SK-N-SH treated with all-trans-retinoic acid at 6 μM for 48 hours (cell line): ENCODE data around the gene OSBPL5.

Experiments
- ATAC-seq: fragments of 200-7000 bp; cut with Tn5 transposase; 3 replicates; pipeline ENCODE4 v1.9.1; 2020; ENCODE audit warnings: mild to moderate bottlenecking, moderate library complexity
- ARNTL ChIP-seq: fragments of 450-650 bp; formaldehyde crosslinking; IDR thresholded peaks from 2 replicates; pipeline ENCODE4 v1.5.0; 2020; ENCODE audit warnings: low read depth, mild to moderate bottlenecking, moderate library complexity, borderline replicate concordance
- BACH2 ChIP-seq: fragments of 250-450 bp; sonication (Bioruptor Pico); IDR thresholded peaks from 2 replicates; pipeline ENCODE4 v1.9.0; 2021; ENCODE audit warnings: mild to moderate bottlenecking, borderline replicate concordance
- ESRRG ChIP-seq: fragments of 250-450 bp; sonication (Bioruptor Pico); IDR thresholded peaks from 2 replicates; pipeline ENCODE4 v1.6.1; 2021; ENCODE audit warnings: mild to moderate bottlenecking
- GLIS3 ChIP-seq: fragments of 250-450 bp; sonication (Bioruptor Pico); IDR thresholded peaks from 2 replicates; pipeline ENCODE4 v1.5.0; 2020; ENCODE audit warnings: mild to moderate bottlenecking, moderate library complexity
- ISL1 ChIP-seq: fragments of 250-450 bp; sonication (Bioruptor Pico); IDR thresholded peaks from 2 replicates; pipeline ENCODE4 v2.1.2; 2022; ENCODE audit warnings: mild to moderate bottlenecking, moderate library complexity
- PPARA ChIP-seq: fragments of 250-450 bp; sonication (Bioruptor Pico); IDR thresholded peaks from 2 replicates; pipeline ENCODE4 v1.5.0; 2020; ENCODE audit warnings: mild to moderate bottlenecking, borderline replicate concordance
- RARB ChIP-seq: fragments of 250-450 bp; sonication (Bioruptor Pico); IDR thresholded peaks from 2 replicates; pipeline ENCODE4 v1.8.0; 2021; ENCODE audit warnings: mild to moderate bottlenecking, moderate library complexity
- SNAI2 ChIP-seq: fragments of 250-450 bp; sonication (Bioruptor Pico); IDR thresholded peaks from 2 replicates; pipeline ENCODE4 v1.5.0; 2020; ENCODE audit warnings: mild to moderate bottlenecking, moderate library complexity
- TCF4 ChIP-seq: fragments of 250-450 bp; sonication (Bioruptor Pico); IDR thresholded peaks from 2 replicates; pipeline ENCODE4 v1.8.0; 2021; ENCODE audit warnings: mild to moderate bottlenecking, moderate library complexity, borderline replicate concordance
- TOX ChIP-seq: fragments of 250-450 bp; sonication (Bioruptor Pico); IDR thresholded peaks from 2 replicates; pipeline ENCODE4 v1.8.0; 2021; ENCODE audit warnings: mild to moderate bottlenecking, moderate library complexity, borderline replicate concordance
- TSHZ2 ChIP-seq: fragments of 250-450 bp; sonication (Bioruptor Pico); IDR thresholded peaks from 2 replicates; pipeline ENCODE4 v1.5.0; 2020; ENCODE audit warnings: mild to moderate bottlenecking, moderate library complexity
- ZC3H10 ChIP-seq: fragments of 250-450 bp; sonication (Bioruptor Pico); IDR thresholded peaks from 2 replicates; pipeline ENCODE4 v1.5.1; 2021; ENCODE audit warnings: mild to moderate bottlenecking, moderate library complexity
- ZFP3 ChIP-seq: fragments of 250-450 bp; sonication (Bioruptor Pico); IDR thresholded peaks from 2 replicates; pipeline ENCODE4 v1.5.0; 2020; ENCODE audit warnings: mild to moderate bottlenecking, moderate library complexity
- ZFP30 ChIP-seq: fragments of 450-650 bp; formaldehyde crosslinking; IDR thresholded peaks from 2 replicates; pipeline ENCODE4 v1.5.0; 2022; ENCODE audit warnings: mild to moderate bottlenecking, moderate library complexity
- ZNF565 ChIP-seq: fragments of 450-650 bp; formaldehyde crosslinking; conservative IDR thresholded peaks from 2 replicates; pipeline ENCODE4 v1.5.0; 2020; ENCODE audit warnings: low read depth, mild to moderate bottlenecking, moderate library complexity
- ZNF70 ChIP-seq: fragments of 450-650 bp; formaldehyde crosslinking; IDR thresholded peaks from 2 replicates; pipeline ENCODE4 v1.5.0; 2020; ENCODE audit warnings: mild to moderate bottlenecking, moderate library complexity
- ZNF8 ChIP-seq: fragments of 450-650 bp; formaldehyde crosslinking; IDR thresholded peaks from 2 replicates; pipeline ENCODE4 v1.5.0; 2020; ENCODE audit warnings: mild to moderate bottlenecking, moderate library complexity
- TF ChIP-seq, protein P1 (sequence below): fragments of 250-450 bp; sonication (Bioruptor Pico); IDR thresholded peaks from 2 replicates; pipeline ENCODE4 v1.8.0; 2020; ENCODE audit warnings: mild to moderate bottlenecking, moderate library complexity, borderline replicate concordance
- TF ChIP-seq, protein P2 (sequence below): fragments of 250-450 bp; sonication (Bioruptor Pico); IDR thresholded peaks from 2 replicates; pipeline ENCODE4 v1.5.1; 2021; ENCODE audit warnings: mild to moderate bottlenecking, moderate library complexity
- TF ChIP-seq, protein P3 (sequence below): fragments of 250-450 bp; sonication (Bioruptor Pico); IDR thresholded peaks from 2 replicates; pipeline ENCODE4 v1.5.1; 2020; ENCODE audit warnings: low read depth, mild to moderate bottlenecking, moderate library complexity

Gene OSBPL5

DNA sequence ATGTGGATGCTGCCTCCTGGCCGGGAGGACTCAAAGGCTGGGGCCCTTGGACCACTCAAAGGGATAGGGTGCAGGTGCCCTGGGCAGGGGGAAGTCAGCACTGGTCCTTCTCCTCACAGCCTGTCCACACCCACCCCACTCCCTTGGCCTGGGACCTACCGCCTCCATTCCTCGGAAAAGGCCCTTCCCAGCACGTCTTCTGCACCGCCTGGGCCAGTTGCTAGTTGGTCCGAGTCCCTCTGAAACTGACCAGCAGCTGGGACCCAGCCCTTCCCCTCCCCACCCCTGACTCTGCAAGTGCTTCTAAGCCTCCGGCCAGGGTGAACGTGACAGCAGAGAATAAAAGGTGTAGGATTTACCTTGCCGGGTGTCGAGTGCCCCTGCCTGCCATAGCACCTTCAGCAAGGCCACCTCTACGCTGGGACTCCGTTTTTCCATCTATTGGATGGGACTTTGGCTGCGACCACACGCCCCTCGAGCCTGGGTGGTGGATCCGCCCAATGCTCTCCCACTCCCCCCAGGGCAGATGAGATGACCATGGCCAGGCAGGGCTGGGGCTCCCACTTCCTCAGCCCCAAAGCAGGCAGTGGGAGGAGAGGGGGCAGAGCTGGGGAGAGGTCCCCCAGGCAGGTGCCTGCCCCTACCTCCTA, 37.3 kb downstream of the OSBPL5 start:
- ATAC-seq = no peak
- TF ChIP-seq ZFP30 (CRISPR knock-in tag) (no peak), ZC3H10 (CRISPR knock-in tag) (no peak), RARB (CRISPR knock-in tag) (no peak), ISL1 (no peak), GLIS3 (CRISPR knock-in tag) (no peak), TCF4 (no peak), ZFP3 (CRISPR knock-in tag) (no peak), ZNF565 (no peak), SNAI2 (CRISPR knock-in tag) (no peak), PPARA (CRISPR knock-in tag) (no peak), ESRRG (CRISPR knock-in tag) (no peak), ZNF70 (CRISPR knock-in tag) (no peak), ZNF8 (no peak), ARNTL (CRISPR knock-in tag) (no peak), TSHZ2 (no peak), BACH2 (CRISPR knock-in tag) (no peak)
- TF ChIP-seq, protein P1, sequence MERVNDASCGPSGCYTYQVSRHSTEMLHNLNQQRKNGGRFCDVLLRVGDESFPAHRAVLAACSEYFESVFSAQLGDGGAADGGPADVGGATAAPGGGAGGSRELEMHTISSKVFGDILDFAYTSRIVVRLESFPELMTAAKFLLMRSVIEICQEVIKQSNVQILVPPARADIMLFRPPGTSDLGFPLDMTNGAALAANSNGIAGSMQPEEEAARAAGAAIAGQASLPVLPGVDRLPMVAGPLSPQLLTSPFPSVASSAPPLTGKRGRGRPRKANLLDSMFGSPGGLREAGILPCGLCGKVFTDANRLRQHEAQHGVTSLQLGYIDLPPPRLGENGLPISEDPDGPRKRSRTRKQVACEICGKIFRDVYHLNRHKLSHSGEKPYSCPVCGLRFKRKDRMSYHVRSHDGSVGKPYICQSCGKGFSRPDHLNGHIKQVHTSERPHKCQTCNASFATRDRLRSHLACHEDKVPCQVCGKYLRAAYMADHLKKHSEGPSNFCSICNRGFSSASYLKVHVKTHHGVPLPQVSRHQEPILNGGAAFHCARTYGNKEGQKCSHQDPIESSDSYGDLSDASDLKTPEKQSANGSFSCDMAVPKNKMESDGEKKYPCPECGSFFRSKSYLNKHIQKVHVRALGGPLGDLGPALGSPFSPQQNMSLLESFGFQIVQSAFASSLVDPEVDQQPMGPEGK (CRISPR knock-in tag) = no peak
- TF ChIP-seq, protein P2, sequence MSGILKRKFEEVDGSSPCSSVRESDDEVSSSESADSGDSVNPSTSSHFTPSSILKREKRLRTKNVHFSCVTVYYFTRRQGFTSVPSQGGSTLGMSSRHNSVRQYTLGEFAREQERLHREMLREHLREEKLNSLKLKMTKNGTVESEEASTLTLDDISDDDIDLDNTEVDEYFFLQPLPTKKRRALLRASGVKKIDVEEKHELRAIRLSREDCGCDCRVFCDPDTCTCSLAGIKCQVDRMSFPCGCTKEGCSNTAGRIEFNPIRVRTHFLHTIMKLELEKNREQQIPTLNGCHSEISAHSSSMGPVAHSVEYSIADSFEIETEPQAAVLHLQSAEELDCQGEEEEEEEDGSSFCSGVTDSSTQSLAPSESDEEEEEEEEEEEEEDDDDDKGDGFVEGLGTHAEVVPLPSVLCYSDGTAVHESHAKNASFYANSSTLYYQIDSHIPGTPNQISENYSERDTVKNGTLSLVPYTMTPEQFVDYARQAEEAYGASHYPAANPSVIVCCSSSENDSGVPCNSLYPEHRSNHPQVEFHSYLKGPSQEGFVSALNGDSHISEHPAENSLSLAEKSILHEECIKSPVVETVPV (CRISPR knock-in tag) = no peak
- TF ChIP-seq, protein P3, sequence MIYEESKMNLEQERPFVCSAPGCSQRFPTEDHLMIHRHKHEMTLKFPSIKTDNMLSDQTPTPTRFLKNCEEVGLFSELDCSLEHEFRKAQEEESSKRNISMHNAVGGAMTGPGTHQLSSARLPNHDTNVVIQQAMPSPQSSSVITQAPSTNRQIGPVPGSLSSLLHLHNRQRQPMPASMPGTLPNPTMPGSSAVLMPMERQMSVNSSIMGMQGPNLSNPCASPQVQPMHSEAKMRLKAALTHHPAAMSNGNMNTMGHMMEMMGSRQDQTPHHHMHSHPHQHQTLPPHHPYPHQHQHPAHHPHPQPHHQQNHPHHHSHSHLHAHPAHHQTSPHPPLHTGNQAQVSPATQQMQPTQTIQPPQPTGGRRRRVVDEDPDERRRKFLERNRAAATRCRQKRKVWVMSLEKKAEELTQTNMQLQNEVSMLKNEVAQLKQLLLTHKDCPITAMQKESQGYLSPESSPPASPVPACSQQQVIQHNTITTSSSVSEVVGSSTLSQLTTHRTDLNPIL (CRISPR knock-in tag) = no peak

GRCh38 chr11:3126901-3127691, 38.0 kb downstream of the OSBPL5 start:
- ATAC-seq = no peak
- TF ChIP-seq ZC3H10 (CRISPR knock-in tag) (no peak), RARB (CRISPR knock-in tag) (no peak), SNAI2 (CRISPR knock-in tag) (no peak), ZNF565 (no peak), TOX (CRISPR knock-in tag) (no peak), ISL1 (no peak), PPARA (CRISPR knock-in tag) (no peak), BACH2 (CRISPR knock-in tag) (no peak), ARNTL (CRISPR knock-in tag) (no peak), ZNF8 (no peak), GLIS3 (CRISPR knock-in tag) (no peak)
- TF ChIP-seq, protein P2 (CRISPR knock-in tag) = no peak
- TF ChIP-seq, protein P1 (CRISPR knock-in tag) = no peak
